GM18508 (cell line): ENCODE data around the gene INPP5A.
"Not testable (repeated sequence)": the region's sequence is repeated elsewhere in the genome, so short reads cannot be mapped to it uniquely, and the experiment has no call there.

Experiments used
- ATAC-seq: cut with Tn5 transposase; IDR thresholded peaks from one replicate; pipeline ENCODE4 v1.9.1; 2021; ENCODE audit warnings: moderate number of reproducible peaks; ENCODE audit not compliant: insufficient read depth, unreplicated experiment

Gene INPP5A

GRCh38 chr10:132725202-132725601 lies 187.6 kb downstream of the INPP5A start:
- no peak for ATAC-seq

GRCh38 chr10:132726194-132726593 lies 188.6 kb downstream of the INPP5A start:
- ATAC-seq, result no peak

GRCh38 chr10:132726951-132727350 lies 189.4 kb downstream of the INPP5A start:
- no peak for ATAC-seq

GRCh38 chr10:132727411-132727810 lies 189.8 kb downstream of the INPP5A start:
- no peak for ATAC-seq

GRCh38 chr10:132728321-132728720 lies 190.7 kb downstream of the INPP5A start:
- no peak for ATAC-seq

GRCh38 chr10:132728741-132729140 lies 191.2 kb downstream of the INPP5A start:
- ATAC-seq, result no peak

GRCh38 chr10:132729810-132730572 lies 192.4 kb downstream of the INPP5A start:
- ATAC-seq, result no peak

- no peak for ATAC-seq
These were observed 193.0 kb downstream of the INPP5A start for GRCh38 chr10:132730573-132730953.

- ATAC-seq, result no peak
These were observed 194.9 kb downstream of the INPP5A start for GRCh38 chr10:132732518-132732917.

GRCh38 chr10:132733926-132734325 lies 196.3 kb downstream of the INPP5A start:
- ATAC-seq, result no peak

- ATAC-seq, result no peak
These were observed 197.8 kb downstream of the INPP5A start for GRCh38 chr10:132735341-132735775.

- no peak for ATAC-seq
These were observed 198.4 kb downstream of the INPP5A start for GRCh38 chr10:132735923-132736391.

GRCh38 chr10:132737390-132738048 lies 199.9 kb downstream of the INPP5A start:
- ATAC-seq, result no peak

- no peak for ATAC-seq
These were observed 201.1 kb downstream of the INPP5A start for GRCh38 chr10:132738454-132739224.

- ATAC-seq, result no peak
These were observed 201.6 kb downstream of the INPP5A start for GRCh38 chr10:132739225-132739613.

GRCh38 chr10:132740588-132740987 lies 203.0 kb downstream of the INPP5A start:
- no peak for ATAC-seq

GRCh38 chr10:132742167-132742836 lies 204.7 kb downstream of the INPP5A start:
- ATAC-seq, result no peak

- no peak for ATAC-seq
These were observed 205.2 kb downstream of the INPP5A start for GRCh38 chr10:132742837-132743194.

GRCh38 chr10:132743196-132743924 lies 205.8 kb downstream of the INPP5A start:
- not testable (repeated sequence) for ATAC-seq
